ENCODE results near the gene SERGEF. TPM values are rescaled to one million over a fixed set of nuclear protein-coding genes. Genes with fewer than 3 reads are reported as not detected.

The SERGEF gene
- total and polyA plus RNA-seq, 10 of the 15 experiments (the other 5 are each of a cell fraction or from before 2014, with no cell fraction given), result 14.6 to 27.8 (median 22.4) TPM

- in situ Hi-C loops (cut with MboI) (no loop called here), intact Hi-C loops (cut with micrococcal nuclease; ENCODE audit: unreplicated experiment) (no loop called here)
- H3K4me3 ChIP-seq, result no peak overlapping the region
- H4K20me1 ChIP-seq (ENCODE audit: control insufficient read depth, insufficient read depth), result no peaks in the 10 kb centered on the region
- no TSS peak for BruUV-seq (replicated peaks)
- H3K4me1 ChIP-seq (ENCODE audit: control insufficient read depth, insufficient read depth, low read length), result no peaks in the 10 kb centered on the region
- no peaks in the 10 kb centered on the region for H3K79me2 ChIP-seq (ENCODE audit: control insufficient read depth, insufficient read depth, low read length)
- H3K27ac ChIP-seq (ENCODE audit: control insufficient read depth, insufficient read depth), result no peak overlapping the region
- no peaks in the 10 kb centered on the region for H3K9me3 ChIP-seq (replicated peaks; ENCODE audit: control insufficient read depth, insufficient read depth, low read length)
- FAIRE-seq, result peak; percentile 54
- DNase-seq (ENCODE audit: low read depth, low spot score), result no peak
- H3K9ac ChIP-seq (ENCODE audit: control insufficient read depth, insufficient read depth, low read length), result no peak overlapping the region
- RAD21 ChIA-PET (ENCODE audit: unreplicated experiment), result no interaction called here
- ATAC-seq, result no peak
- CTCF ChIA-PET, result no interaction called here
- TF ChIP-seq ETV6 (conservative IDR thresholded peaks at IDR 0.05 in 1 of 2, IDR thresholded peaks at IDR 0.05 in 1 of 2; ENCODE audit: borderline replicate concordance in 1 of 2, low read depth in 1 of 2) (no peak), SMAD1 (IDR thresholded peaks at IDR 0.05; ENCODE audit: low read depth, partially characterized antibody) (no peak), MTA2 (IDR thresholded peaks at IDR 0.05; ENCODE audit: low read depth) (no peak), MEF2B (IDR thresholded peaks at IDR 0.05; ENCODE audit: partially characterized antibody, poor library complexity, severe bottlenecking) (no peak), NBN (IDR thresholded peaks at IDR 0.05) (no peak), MAX (IDR thresholded peaks at IDR 0.05; ENCODE audit: low read depth, low read length) (no peak), MLLT1 (IDR thresholded peaks at IDR 0.05) (no peak), BACH1 (IDR thresholded peaks at IDR 0.05; ENCODE audit: borderline replicate concordance) (no peak), SUZ12 (IDR thresholded peaks at IDR 0.05; ENCODE audit: unreplicated experiment) (no peak), EP300 (IDR thresholded peaks at IDR 0.05; ENCODE audit: borderline replicate concordance in 1 of 2, control insufficient read depth in 1 of 2, low read depth in 2 of 2, low read length in 2 of 2) (no peak)
- no peaks in the 10 kb centered on the region for H3K27me3 ChIP-seq (replicated peaks in 1 of 2; ENCODE audit: control insufficient read depth in 2 of 2, insufficient read depth in 2 of 2, low read length in 1 of 2)
- POLR2A ChIA-PET, result no interaction called here
- SMC1A ChIA-PET (ENCODE audit: uncharacterized antibody, unreplicated experiment), result interaction anchor here (0.7 kb wide), 1 partner anchor 17 kb away, joined by 3 read pairs; no protein-coding TSS in a partner anchor
- H3K4me2 ChIP-seq (ENCODE audit: control insufficient read depth, insufficient read depth), result no peak overlapping the region
- no peaks in the 10 kb centered on the region for H3K36me3 ChIP-seq (ENCODE audit: control insufficient read depth in 2 of 2, insufficient read depth in 2 of 2, low read length in 1 of 2)
- H2AFZ ChIP-seq (ENCODE audit: control insufficient read depth, low read depth, low read length), result no peak overlapping the region
- WGBS (ENCODE audit: insufficient coverage, insufficient replicate concordance, low lambda C conversion rate, missing lambda C conversion rate), result 88% methylated on average over 10 of the region's 10 CpGs
Observed at GRCh38 chr11:18054511-18055103, 41.8 kb upstream of the SERGEF start.
